Measurements from ENCODE around the gene TP53RK. TPM values are rescaled to one million over a fixed set of nuclear protein-coding genes. Genes with fewer than 3 reads are reported as not detected.

The TP53RK gene
- total RNA-seq, 3 donors from 2014 or later = 7.8 to 10.4 (median 8.2) TPM

DNA sequence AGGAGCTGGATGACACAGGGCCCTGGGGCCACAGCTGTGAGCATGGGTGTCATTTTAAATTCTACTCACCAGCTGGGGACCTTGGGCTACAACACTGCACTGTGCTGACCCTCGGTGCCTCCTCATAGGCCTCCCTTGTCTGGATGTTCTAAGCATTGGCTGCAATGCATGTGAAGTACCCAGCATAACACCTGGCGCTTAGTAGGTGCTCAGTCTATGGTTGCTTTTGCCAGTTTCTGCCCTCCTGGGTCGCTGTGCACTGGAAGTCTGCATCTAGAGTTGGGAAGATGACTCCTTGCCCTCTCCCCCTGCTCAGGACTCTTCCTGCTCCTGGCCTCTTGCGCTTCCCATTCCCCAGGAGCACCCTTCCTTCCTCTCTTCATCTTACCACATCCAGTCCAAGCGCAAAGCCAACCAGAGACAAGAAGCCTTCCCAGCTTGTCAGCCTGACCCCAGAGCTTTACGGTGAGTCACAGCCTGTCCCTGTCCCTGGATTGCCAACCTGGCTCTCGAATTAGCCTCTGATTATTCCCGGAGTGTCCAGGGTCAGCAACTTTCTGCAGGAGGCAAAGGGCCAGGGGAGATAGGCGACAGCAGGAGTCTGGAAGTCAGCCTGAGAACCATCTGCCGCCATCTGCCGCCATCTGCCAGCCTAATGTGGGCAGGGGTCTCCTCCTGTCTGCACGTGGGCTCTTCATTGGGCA lies 46.8 kb downstream of the TP53RK start:
- Histone ChIP-seq H3K36me3 (ENCODE audit: low read depth) (no peaks in the 10 kb centered on the region), H3K9me3 (no peaks in the 10 kb centered on the region), H3K4me3 (no peak overlapping the region), H3K4me1 (ENCODE audit: low read depth) (no peaks in the 10 kb centered on the region)
- ATAC-seq (no peak), DNase-seq (no peak)
- intact Hi-C loops (cut with DNase I, micrococcal nuclease) = no loop called here
- TF ChIP-seq, protein P1, sequence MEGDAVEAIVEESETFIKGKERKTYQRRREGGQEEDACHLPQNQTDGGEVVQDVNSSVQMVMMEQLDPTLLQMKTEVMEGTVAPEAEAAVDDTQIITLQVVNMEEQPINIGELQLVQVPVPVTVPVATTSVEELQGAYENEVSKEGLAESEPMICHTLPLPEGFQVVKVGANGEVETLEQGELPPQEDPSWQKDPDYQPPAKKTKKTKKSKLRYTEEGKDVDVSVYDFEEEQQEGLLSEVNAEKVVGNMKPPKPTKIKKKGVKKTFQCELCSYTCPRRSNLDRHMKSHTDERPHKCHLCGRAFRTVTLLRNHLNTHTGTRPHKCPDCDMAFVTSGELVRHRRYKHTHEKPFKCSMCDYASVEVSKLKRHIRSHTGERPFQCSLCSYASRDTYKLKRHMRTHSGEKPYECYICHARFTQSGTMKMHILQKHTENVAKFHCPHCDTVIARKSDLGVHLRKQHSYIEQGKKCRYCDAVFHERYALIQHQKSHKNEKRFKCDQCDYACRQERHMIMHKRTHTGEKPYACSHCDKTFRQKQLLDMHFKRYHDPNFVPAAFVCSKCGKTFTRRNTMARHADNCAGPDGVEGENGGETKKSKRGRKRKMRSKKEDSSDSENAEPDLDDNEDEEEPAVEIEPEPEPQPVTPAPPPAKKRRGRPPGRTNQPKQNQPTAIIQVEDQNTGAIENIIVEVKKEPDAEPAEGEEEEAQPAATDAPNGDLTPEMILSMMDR (IDR thresholded peaks at IDR 0.05) = no peak

DNA sequence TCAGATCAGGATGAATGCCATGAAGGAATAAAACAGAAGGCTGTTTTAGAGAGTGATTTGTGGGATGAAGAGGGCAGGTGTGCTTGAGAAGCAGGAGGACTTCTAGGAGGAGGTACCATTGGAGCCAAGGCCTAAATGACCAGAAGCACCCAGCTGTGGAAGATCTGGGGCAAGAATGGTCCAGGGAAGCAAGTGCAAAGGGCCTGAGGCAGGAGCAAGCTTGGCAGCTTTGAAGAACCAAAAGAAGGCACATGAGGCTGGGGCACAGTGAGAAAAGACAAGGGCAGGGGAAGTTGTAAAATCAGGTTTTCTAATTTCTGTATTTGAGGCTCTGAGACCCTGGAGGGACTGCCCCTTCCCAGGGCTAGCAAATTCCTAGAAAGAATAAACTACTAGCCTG lies 47.8 kb downstream of the TP53RK start:
- no peak overlapping the region for H3K4me3 ChIP-seq
- H3K9me3 ChIP-seq = no peaks in the 10 kb centered on the region
- intact Hi-C loops (cut with DNase I, micrococcal nuclease) = no loop called here
- no peak for ATAC-seq
- TF ChIP-seq, protein P1 (IDR thresholded peaks at IDR 0.05) = no peak
- no peak for DNase-seq
- H3K4me1 ChIP-seq (ENCODE audit: low read depth) = no peaks in the 10 kb centered on the region
- no peaks in the 10 kb centered on the region for H3K36me3 ChIP-seq (ENCODE audit: low read depth)

DNA sequence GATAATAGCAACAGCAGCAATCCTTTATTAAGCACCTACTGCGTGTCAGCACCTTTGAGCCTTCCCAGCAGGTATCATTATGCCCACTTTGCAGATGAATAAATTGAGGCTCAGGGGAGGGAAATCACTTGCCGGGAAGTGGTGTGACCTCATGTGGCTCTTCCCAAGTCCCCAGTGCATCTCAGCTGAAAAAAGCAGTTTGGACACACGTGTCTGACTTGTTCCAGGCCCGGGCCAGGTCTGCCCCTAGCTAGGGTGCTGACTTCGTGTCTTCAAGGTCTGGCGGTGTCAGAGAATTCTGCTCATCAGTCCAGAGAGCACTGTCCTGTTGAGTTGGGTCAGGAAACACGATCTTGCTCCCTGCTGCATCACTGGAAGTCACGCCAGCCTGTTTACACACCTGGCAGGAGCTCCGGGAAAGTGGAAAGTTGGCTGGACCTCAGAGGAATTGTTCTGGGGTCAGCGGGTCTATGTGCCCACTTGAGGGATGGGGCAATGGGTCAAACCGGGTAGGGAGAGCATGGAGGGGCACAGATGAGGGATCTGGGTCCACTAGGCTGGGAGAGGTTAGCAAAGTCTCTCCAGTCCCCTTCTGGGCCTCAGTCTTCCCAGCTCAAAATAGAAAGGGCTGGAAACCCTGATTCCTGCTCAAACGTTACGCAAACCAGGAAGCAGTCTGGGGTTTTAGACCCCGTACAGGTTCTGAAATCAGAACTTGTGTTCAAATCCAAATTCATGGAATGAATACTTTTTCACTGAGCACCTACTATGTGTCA lies 48.5 kb downstream of the TP53RK start:
- TF ChIP-seq, protein P1 (IDR thresholded peaks at IDR 0.05) = no peak
- intact Hi-C loops (cut with DNase I, micrococcal nuclease) = no loop called here
- no peaks in the 10 kb centered on the region for H3K4me1 ChIP-seq (ENCODE audit: low read depth)
- no peak for ATAC-seq
- H3K4me3 ChIP-seq = no peak overlapping the region
- no peaks in the 10 kb centered on the region for H3K36me3 ChIP-seq (ENCODE audit: low read depth)
- no peaks in the 10 kb centered on the region for H3K9me3 ChIP-seq
- no peak for DNase-seq

DNA sequence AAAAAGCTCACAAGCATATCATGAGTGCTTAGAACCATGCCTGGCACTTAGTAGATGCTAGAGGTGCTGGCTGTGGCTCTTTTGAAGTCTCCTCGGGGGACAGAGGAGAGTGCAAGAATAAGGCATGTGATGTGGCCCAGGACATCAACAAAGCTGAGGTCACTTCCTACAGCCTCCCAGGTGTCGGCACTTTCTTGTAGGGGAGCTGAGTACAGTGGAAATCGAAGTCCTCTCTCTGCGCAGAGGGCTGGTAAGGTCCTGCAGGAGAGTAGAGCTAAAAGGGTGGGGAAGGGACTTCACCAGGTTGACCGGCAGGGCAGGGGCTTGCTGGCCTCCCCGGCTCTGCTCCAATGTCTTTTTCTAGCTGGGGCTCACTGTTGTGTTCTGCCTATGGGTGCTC lies 49.2 kb downstream of the TP53RK start:
- TF ChIP-seq, protein P1 (IDR thresholded peaks at IDR 0.05) = no peak
- Histone ChIP-seq H3K9me3 (no peaks in the 10 kb centered on the region), H3K4me3 (no peak overlapping the region), H3K4me1 (ENCODE audit: low read depth) (no peaks in the 10 kb centered on the region), H3K36me3 (ENCODE audit: low read depth) (no peaks in the 10 kb centered on the region)
- intact Hi-C loops (cut with DNase I, micrococcal nuclease) = no loop called here
- ATAC-seq = no peak
- no peak for DNase-seq

DNA sequence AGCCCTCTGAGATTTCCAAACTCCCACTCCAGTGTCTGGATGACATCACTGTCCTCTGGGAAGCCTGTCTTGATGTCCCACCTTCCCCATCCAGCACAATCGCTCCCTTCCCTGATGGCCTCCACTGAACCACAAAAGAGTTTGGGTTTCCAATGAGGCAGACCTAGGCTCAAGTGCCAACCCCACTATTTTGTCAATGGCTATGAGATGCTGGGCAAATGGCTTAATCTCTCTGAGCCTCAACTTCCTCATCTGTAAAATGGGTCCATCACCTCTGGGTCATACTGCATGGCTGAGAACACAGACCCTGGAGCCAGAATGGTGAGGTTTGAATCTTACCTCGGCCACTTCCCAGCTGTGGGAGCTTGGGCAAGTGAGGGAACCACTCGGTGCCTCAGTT lies 49.7 kb downstream of the TP53RK start:
- Histone ChIP-seq H3K9me3 (no peaks in the 10 kb centered on the region), H3K4me3 (no peak overlapping the region), H3K4me1 (ENCODE audit: low read depth) (no peaks in the 10 kb centered on the region), H3K36me3 (ENCODE audit: low read depth) (no peaks in the 10 kb centered on the region)
- TF ChIP-seq, protein P1 (IDR thresholded peaks at IDR 0.05) = no peak
- ATAC-seq (no peak), DNase-seq (no peak)
- intact Hi-C loops (cut with DNase I, micrococcal nuclease) = no loop called here

Measured in mucosa of descending colon (tissue), 3 donors.